Measurements from ENCODE around the gene TIPIN.
A peak's percentile ranks its signal among the peaks of the same experiment; 100 is the strongest.

Gene TIPIN

GRCh38 chr15:66356359-66357236 is at the start of gene TIPIN:
Gene TIPIN (minus strand): TSS chr15:66356685. CDS start chr15:66352947, 3,738 bp downstream.
- TF ChIP-seq CTCF (IDR thresholded peaks at IDR 0.05; ENCODE audit: low read depth, low read length, missing control alignments) = no peak
- peak; percentile 95 for DNase-seq (ENCODE audit: low read depth)
- peak within 1 kb of the TSS; percentile 81 for H3K4me3 ChIP-seq (ENCODE audit: low read depth, low read length)

GRCh38 chr15:66405615-66406014 is 49.1 kb upstream of the TIPIN start:
- H3K4me3 ChIP-seq (ENCODE audit: low read depth, low read length) = no peak overlapping the region
- no peak for DNase-seq (ENCODE audit: low read depth)
- TF ChIP-seq CTCF (IDR thresholded peaks at IDR 0.05; ENCODE audit: low read depth, low read length, missing control alignments) = no peak

GRCh38 chr15:66405007-66405406 is 48.5 kb upstream of the TIPIN start:
- no peak for DNase-seq (ENCODE audit: low read depth)
- no peak for TF ChIP-seq CTCF (IDR thresholded peaks at IDR 0.05; ENCODE audit: low read depth, low read length, missing control alignments)
- no peak overlapping the region for H3K4me3 ChIP-seq (ENCODE audit: low read depth, low read length)

GRCh38 chr15:66404532-66404931 is 48.0 kb upstream of the TIPIN start:
- peak; percentile 12 for TF ChIP-seq CTCF (IDR thresholded peaks at IDR 0.05; ENCODE audit: low read depth, low read length, missing control alignments)
- no peak for DNase-seq (ENCODE audit: low read depth)
- no peak overlapping the region for H3K4me3 ChIP-seq (ENCODE audit: low read depth, low read length)

- no peak for DNase-seq (ENCODE audit: low read depth)
- H3K4me3 ChIP-seq (ENCODE audit: low read depth, low read length) = no peak overlapping the region
- no peak for TF ChIP-seq CTCF (IDR thresholded peaks at IDR 0.05; ENCODE audit: low read depth, low read length, missing control alignments)
Observed at GRCh38 chr15:66404122-66404521, 47.6 kb upstream of the TIPIN start.

GRCh38 chr15:66403323-66403722 is 46.8 kb upstream of the TIPIN start:
- no peak for TF ChIP-seq CTCF (IDR thresholded peaks at IDR 0.05; ENCODE audit: low read depth, low read length, missing control alignments)
- no peak overlapping the region for H3K4me3 ChIP-seq (ENCODE audit: low read depth, low read length)

More at GRCh38 chr15:66403323-66403722, 46.8 kb upstream of the TIPIN start:
- DNase-seq (ENCODE audit: low read depth) = no peak

All from GM12864 (cell line).